GM23248 (cell line): ENCODE data around the gene ASCL4. TPM values are rescaled to one million over a fixed set of nuclear protein-coding genes. Genes with fewer than 3 reads are reported as not detected.

Source experiments
- DNase-seq: peaks from one replicate; pipeline ENCODE4 v3.0.0-alpha.2; 2015
- H2AFZ ChIP-seq: fragments of 200-600 bp; sonication (generic); 2 replicates; pipeline ENCODE4 v1.6.1; 2016; ENCODE audit warnings: antibody characterized with exemption
- H3F3A ChIP-seq: fragments of 200-600 bp; sonication (generic); 2 replicates; pipeline ENCODE4 v1.6.1; 2016; ENCODE audit warnings: mild to moderate bottlenecking, antibody characterized with exemption, mixed run types; ENCODE audit not compliant: insufficient read depth
- H3K27ac ChIP-seq: fragments of 200-600 bp; sonication (generic); 2 replicates; pipeline ENCODE4 v1.5.1; 2016; ENCODE audit warnings: mild to moderate bottlenecking
- H3K27me3 ChIP-seq: fragments of 200-600 bp; sonication (generic); replicated peaks from 2 replicates; pipeline ENCODE4 v1.6.1; 2016; ENCODE audit warnings: mild to moderate bottlenecking; ENCODE audit not compliant: insufficient read depth
- H3K36me3 ChIP-seq: fragments of 200-600 bp; sonication (generic); 2 replicates; pipeline ENCODE4 v1.6.1; 2016; ENCODE audit warnings: low read depth, mild to moderate bottlenecking
- H3K4me1 ChIP-seq: fragments of 200-600 bp; sonication (generic); 2 replicates; pipeline ENCODE4 v1.6.1; 2016; ENCODE audit warnings: mild to moderate bottlenecking; ENCODE audit not compliant: insufficient read depth
- H3K4me2 ChIP-seq: fragments of 200-600 bp; sonication (generic); one replicate; pipeline ENCODE4 v1.6.1; 2016; ENCODE audit warnings: mild to moderate bottlenecking; ENCODE audit not compliant: unreplicated experiment
- H3K4me3 ChIP-seq: fragments of 200-600 bp; sonication (generic); 2 replicates; pipeline ENCODE4 v1.5.1; 2016; ENCODE audit warnings: mild to moderate bottlenecking
- H3K79me2 ChIP-seq: fragments of 200-600 bp; sonication (generic); 2 replicates; pipeline ENCODE4 v1.6.1; 2016; ENCODE audit warnings: mild to moderate bottlenecking; ENCODE audit not compliant: insufficient read depth
- H3K9ac ChIP-seq: fragments of 200-600 bp; sonication (generic); 2 replicates; pipeline ENCODE4 v1.6.1; 2016; ENCODE audit warnings: mild to moderate bottlenecking
- H3K9me2 ChIP-seq: fragments of 200-600 bp; sonication (generic); 2 replicates; pipeline ENCODE4 v1.6.1; 2016; ENCODE audit warnings: mixed run types, mild to moderate bottlenecking, moderate library complexity; ENCODE audit not compliant: insufficient read depth
- H3K9me3 ChIP-seq: fragments of 200-600 bp; sonication (generic); one replicate; pipeline ENCODE4 v1.6.1; 2017; ENCODE audit warnings: low read depth
- H4K20me1 ChIP-seq: fragments of 200-600 bp; sonication (generic); 2 replicates; pipeline ENCODE4 v1.6.0; 2016; ENCODE audit not compliant: insufficient read depth
- EZH2 ChIP-seq: fragments of 200-600 bp; sonication (generic); IDR thresholded peaks from 2 replicates; pipeline ENCODE4 v1.6.1; 2018; ENCODE audit warnings: antibody characterized with exemption, mild to moderate bottlenecking; ENCODE audit not compliant: insufficient read depth, poor library complexity, severe bottlenecking
- EZH2phosphoT487 ChIP-seq: fragments of 200-600 bp; sonication (generic); IDR thresholded peaks from 2 replicates; pipeline ENCODE4 v1.6.1; 2018; ENCODE audit warnings: antibody characterized with exemption, moderate library complexity, mild to moderate bottlenecking, low read depth; ENCODE audit not compliant: insufficient read depth
- WGBS, 2 experiments: methylation state at CpG; one replicate each; pipeline ENCODE4 v1.1.6; 2015 to 2017; ENCODE audit warnings: low lambda C conversion rate in 2 of 2, low coverage in 1 of 2; ENCODE audit errors: missing lambda C conversion rate in 2 of 2; 5-methylcytosine and 5-hydroxymethylcytosine counted together
- in situ Hi-C: fragments of 300-500 bp; cut with MboI; formaldehyde crosslinking; loops from 2 replicates; pipeline ENCODE4 v1.15.0; 2020
- polyA plus RNA-seq: library from polyadenylated mRNA; unstranded; fragments of >200 nt; fragmentation: Nextera tagmentation; extraction: Ambion mirVana; gene quantifications from 2 replicates; pipeline ENCODE4 v1.2.1, GENCODE V29; 2016
- total RNA-seq: library from RNA; depleted of rRNA; stranded (reverse); fragments of >200 nt; shearing (Covaris generic); gene quantifications from 2 replicates; pipeline ENCODE4 v1.2.3, GENCODE V29; 2014

The ASCL4 gene
- total and polyA plus RNA-seq, 2 experiments from 2014 or later: not detected

DNA sequence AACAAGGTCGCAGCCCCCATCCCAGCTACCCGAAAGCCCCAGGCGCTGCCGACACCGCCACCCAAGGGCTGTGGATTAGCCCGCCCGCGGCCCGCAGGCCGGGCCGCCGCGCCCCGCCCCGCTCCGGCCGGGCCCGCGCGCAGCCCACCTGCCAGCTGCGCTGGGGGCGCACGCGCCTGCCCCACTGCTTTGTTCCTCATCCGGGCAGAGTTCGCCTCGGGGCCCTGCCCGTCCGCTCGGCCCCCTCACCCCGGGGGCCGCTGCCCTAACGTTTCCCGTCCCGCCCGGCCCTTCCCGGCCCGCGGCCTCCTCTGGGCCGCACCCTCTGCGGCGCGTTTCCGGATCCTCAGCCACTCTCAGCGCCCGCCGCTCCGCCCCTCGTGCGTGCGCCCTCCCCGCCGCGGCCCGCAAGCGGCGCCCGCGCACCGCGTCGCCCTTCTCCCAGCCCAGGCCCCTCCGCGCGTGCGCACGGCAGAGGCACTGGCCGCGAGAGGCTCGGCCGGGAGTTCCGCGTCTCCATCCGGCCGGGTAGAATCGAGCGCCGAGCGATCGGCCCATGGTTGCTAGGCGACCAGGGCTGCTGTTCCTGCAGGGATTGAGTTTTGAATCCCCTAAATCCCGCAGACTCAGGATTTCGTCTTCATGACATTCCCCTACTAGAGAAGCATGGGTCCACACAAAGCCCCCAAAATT is 13.5 kb upstream of the ASCL4 start, which contains the start of gene PRDM4:
Gene PRDM4, minus strand, starts transcription at position 329 of the 693 bp plus-strand sequence. CDS start 622 bp downstream, outside the sequence.
- peak within 1 kb of the TSS; percentile 94 for H3K9ac ChIP-seq
- H3K9me2 ChIP-seq: no peaks in the 10 kb centered on the region
- DNase-seq: peak; percentile 99
- peak within 1 kb of the TSS; percentile 97 for H3K4me3 ChIP-seq
- peaks cover 13% of the 10 kb centered on the region for H3F3A ChIP-seq
- in situ Hi-C loops: no loop called here
- peak within 1 kb of the TSS; percentile 89 for H3K27ac ChIP-seq
- peaks cover 11% of the 10 kb centered on the region for H3K4me1 ChIP-seq
- WGBS, 2 experiments: 0 to 1% methylated on average over 23 to 52 of the region's 83 CpGs
- no peaks in the 10 kb centered on the region for H4K20me1 ChIP-seq
- H3K9me3 ChIP-seq: no peaks in the 10 kb centered on the region
- no peaks in the 10 kb centered on the region for H3K27me3 ChIP-seq
- peak within 1 kb of the TSS; percentile 100 for H3K4me2 ChIP-seq
- H3K36me3 ChIP-seq: peaks cover 11% of the 10 kb centered on the region; the same call in 1 of the 2 replicates
- H3K79me2 ChIP-seq: peaks cover 47% of the 10 kb centered on the region
- TF ChIP-seq EZH2: no peak
- no peak for TF ChIP-seq EZH2phosphoT487
- H2AFZ ChIP-seq: peak within 1 kb of the TSS; percentile 96

- Histone ChIP-seq H3K27ac (0 out of 2 replicates have a peak overlapping the region, but pooled peaks have one; percentile 4), H3K9me2 (no peaks in the 10 kb centered on the region), H3K4me1 (peaks cover 11% of the 10 kb centered on the region), H3F3A (peaks cover 13% of the 10 kb centered on the region), H3K9me3 (no peaks in the 10 kb centered on the region), H3K4me3 (peak overlapping the region; percentile 97), H3K36me3 (peaks cover 7% of the 10 kb centered on the region; the same call in 1 of the 2 replicates), H2AFZ (peak overlapping the region; percentile 96), H3K27me3 (no peaks in the 10 kb centered on the region), H3K9ac (peak overlapping the region; percentile 94), H3K79me2 (peaks cover 42% of the 10 kb centered on the region), H3K4me2 (peak overlapping the region; percentile 84), H4K20me1 (no peaks in the 10 kb centered on the region)
- 0 to 3% methylated on average over 12 of the region's 12 CpGs for WGBS, 2 experiments
- in situ Hi-C loops: no loop called here
- TF ChIP-seq EZH2phosphoT487 (no peak), EZH2 (no peak)
- peak; percentile 27 for DNase-seq
Measured at GRCh38 chr12:107761502-107761904, 13.0 kb upstream of the ASCL4 start.

- H3K27ac ChIP-seq: no peak overlapping the region
- H3K36me3 ChIP-seq: 0 out of 2 replicates have a peak, but pooled peaks cover under 1% of the 10 kb centered on the region
- H3K4me2 ChIP-seq: no peak overlapping the region
- no peaks in the 10 kb centered on the region for H3K27me3 ChIP-seq
- in situ Hi-C loops: no loop called here
- H4K20me1 ChIP-seq: no peaks in the 10 kb centered on the region
- H3K9me2 ChIP-seq: no peaks in the 10 kb centered on the region
- H3K4me3 ChIP-seq: no peak overlapping the region
- H3K4me1 ChIP-seq: peaks cover 11% of the 10 kb centered on the region
- no peak overlapping the region for H3K9ac ChIP-seq
- WGBS, 2 experiments: 44 to 56% methylated on average over 1 of the region's 1 CpG
- TF ChIP-seq EZH2phosphoT487 (no peak), EZH2 (no peak)
- DNase-seq: no peak
- H3F3A ChIP-seq: peaks cover 13% of the 10 kb centered on the region
- peaks cover 28% of the 10 kb centered on the region for H3K79me2 ChIP-seq
- no peak overlapping the region for H2AFZ ChIP-seq
- no peaks in the 10 kb centered on the region for H3K9me3 ChIP-seq
Measured at GRCh38 chr12:107762874-107763273, 11.6 kb upstream of the ASCL4 start.

DNA sequence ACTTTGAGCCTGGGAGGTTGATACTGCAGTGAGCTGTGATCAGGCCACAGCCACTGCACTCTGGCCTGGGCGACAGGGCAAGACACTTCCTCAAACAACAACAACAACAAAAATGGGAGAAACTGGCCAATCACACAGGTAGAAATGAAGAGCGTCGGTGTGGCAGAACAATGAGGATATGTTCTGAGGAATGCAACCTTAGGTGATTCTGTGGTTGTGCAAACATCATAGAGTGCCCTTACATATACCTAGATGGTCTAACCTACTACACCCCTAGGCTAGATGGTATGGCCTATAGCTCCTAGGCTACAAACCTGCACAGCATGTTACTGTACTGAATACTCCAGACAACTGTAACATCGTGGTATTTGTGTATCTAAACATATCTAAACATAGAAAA is 9.9 kb upstream of the ASCL4 start:
- Histone ChIP-seq H3K9me2 (no peaks in the 10 kb centered on the region), H3K4me1 (no peaks in the 10 kb centered on the region), H2AFZ (no peak overlapping the region), H3F3A (peaks cover 7% of the 10 kb centered on the region), H3K4me2 (no peak overlapping the region), H4K20me1 (no peaks in the 10 kb centered on the region), H3K27ac (no peak overlapping the region), H3K4me3 (no peak overlapping the region), H3K79me2 (peaks cover 10% of the 10 kb centered on the region), H3K27me3 (no peaks in the 10 kb centered on the region), H3K9ac (no peak overlapping the region), H3K36me3 (no peaks in the 10 kb centered on the region), H3K9me3 (no peaks in the 10 kb centered on the region)
- no peak for DNase-seq
- WGBS, 2 experiments: 42 to 44% methylated on average over 4 of the region's 4 CpGs
- in situ Hi-C loops: no loop called here
- TF ChIP-seq EZH2 (no peak), EZH2phosphoT487 (no peak)
